Hematopoietic multipotent progenitor cell treated with erythropoietin and hydrocortisone succinate and interleukin-3 and kit ligand, for 15 days (in vitro differentiated cells): ENCODE results near the gene ZNF610.

ENCODE experiments used
- DNase-seq: peaks from one replicate; pipeline ENCODE4 v3.0.0-alpha.2; 2015; ENCODE audit warnings: low spot score

Gene ZNF610

DNA sequence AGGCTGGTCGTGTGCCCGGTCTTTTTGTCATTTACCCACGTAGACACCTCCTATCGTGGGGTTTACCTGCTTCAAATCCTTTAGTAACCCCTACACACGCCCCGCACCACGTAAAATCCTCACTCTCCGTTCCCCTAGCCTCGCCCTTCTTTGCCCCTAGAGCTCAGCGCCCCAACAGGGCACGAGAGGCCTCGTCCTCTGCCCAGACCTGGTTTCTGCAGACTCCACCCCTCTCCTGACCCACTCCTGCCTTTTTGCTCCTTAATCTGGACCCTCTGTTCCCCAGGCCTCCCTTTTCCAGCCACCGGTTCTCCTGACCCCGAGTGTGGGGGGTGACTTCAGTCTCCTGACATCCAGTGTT is 62.0 kb downstream of the ZNF610 start:
- DNase-seq, result no peak

GRCh38 chr19:52410276-52410675 is 74.2 kb downstream of the ZNF610 start:
- DNase-seq, result no peak

GRCh38 chr19:52415711-52416110 is 79.7 kb downstream of the ZNF610 start:
- DNase-seq, result no peak
